ENCODE results near the gene PTGIS. TPM values are rescaled to one million over a fixed set of nuclear protein-coding genes. Genes with fewer than 3 reads are reported as not detected.

PTGIS gene
- polyA plus RNA-seq, 3 donors = 32.4 to 38.9 (median 34.6) TPM

DNA sequence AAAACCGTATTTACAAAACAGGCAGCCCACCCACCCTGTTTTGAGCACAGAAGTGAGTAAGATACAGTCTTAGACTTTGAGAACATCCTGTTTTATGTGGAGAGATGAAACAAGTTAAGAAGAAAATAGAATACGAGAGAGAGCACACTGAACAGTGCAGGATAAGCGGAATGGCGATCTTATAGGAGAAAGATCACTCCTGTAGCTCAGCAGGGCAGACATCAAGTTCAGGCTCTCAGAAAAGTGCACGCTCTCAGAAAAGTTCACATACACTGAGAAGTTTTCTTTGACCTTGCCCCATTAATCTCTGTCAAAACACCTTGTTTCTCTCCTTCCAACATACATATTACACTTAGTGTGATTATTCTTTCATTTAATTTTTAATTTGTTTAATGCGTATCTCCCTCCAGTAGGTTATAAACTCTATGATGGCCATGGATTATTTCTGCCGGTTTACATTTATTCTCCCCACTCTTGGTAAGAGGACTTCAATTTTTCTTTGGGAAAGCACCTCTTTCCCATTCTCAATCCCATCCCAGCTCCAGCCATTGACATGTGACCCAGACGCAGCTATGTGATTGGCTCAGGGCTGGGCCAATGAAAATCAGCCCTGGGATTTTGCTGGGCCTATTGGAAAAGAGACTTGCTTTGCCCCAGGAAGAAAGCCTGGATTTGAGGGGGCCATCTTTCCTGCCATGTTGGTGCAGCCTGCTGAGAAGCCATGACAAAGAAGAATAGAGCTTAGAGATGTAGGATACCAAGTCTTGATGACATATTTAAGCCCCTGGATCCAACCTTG is 101.6 kb downstream of the PTGIS start:
- no peak for DNase-seq (ENCODE audit: extremely low read depth in 1 of 11, low read depth in 9 of 11, low spot score in 4 of 11)

DNA sequence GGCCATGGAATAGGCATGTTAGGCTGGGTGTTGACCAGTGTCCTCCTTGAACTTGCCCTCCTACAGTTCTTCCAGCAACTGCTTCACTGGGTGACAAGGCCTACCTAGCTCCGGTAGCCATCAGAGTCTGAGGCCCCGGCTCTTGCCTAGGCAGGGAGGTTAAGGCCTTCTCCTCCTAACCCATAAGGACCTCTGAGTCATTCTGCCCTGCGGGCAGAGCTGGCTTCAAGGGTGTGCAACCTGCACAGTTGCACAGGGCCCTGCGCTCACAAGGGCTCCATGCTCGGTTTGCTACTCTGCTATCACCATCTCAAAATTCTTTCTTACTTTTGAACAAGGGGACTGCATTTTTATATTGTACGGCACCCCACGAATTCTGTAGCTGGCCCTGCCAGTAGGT is 103.4 kb downstream of the PTGIS start:
- DNase-seq (ENCODE audit: extremely low read depth in 1 of 11, low read depth in 9 of 11, low spot score in 4 of 11) = no peak

- no peak for DNase-seq (ENCODE audit: extremely low read depth in 1 of 11, low read depth in 9 of 11, low spot score in 4 of 11)
Measured at GRCh38 chr20:49462626-49463025, 105.3 kb downstream of the PTGIS start.

- DNase-seq (ENCODE audit: extremely low read depth in 1 of 11, low read depth in 9 of 11, low spot score in 4 of 11) = no peak
Measured at GRCh38 chr20:49461894-49462620, 105.9 kb downstream of the PTGIS start.

- no peak for DNase-seq (ENCODE audit: extremely low read depth in 1 of 11, low read depth in 9 of 11, low spot score in 4 of 11)
Measured at GRCh38 chr20:49460916-49461315, 107.0 kb downstream of the PTGIS start.

- no peak for DNase-seq (ENCODE audit: extremely low read depth in 1 of 11, low read depth in 9 of 11, low spot score in 4 of 11)
Measured at GRCh38 chr20:49460131-49460530, 107.8 kb downstream of the PTGIS start.

- DNase-seq (ENCODE audit: extremely low read depth in 1 of 11, low read depth in 9 of 11, low spot score in 4 of 11) = no peak
Measured at GRCh38 chr20:49459684-49460083, 108.3 kb downstream of the PTGIS start.

DNA sequence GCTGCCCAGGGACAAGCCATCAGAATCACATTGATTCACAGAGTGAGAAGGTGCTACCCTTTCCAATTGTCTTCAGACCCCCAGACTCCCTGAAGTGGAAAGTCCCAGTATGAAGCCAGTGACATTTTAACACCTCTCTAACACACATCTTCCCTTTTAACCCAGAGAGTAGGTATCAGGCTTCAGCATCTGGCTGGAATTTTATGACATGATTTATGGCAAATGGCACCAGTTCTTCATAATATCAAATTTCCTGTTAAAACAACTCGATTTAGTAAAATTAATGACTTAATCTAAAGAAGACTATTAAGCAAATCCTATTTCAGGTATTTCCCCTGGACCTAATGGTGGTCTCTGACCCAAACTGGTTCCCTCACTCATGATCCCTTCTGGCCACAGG is 110.5 kb downstream of the PTGIS start:
- peak in 4 of 11 donors; percentile 12 to 47 (median 36) for DNase-seq (ENCODE audit: extremely low read depth in 1 of 11, low read depth in 9 of 11, low spot score in 4 of 11)

GRCh38 chr20:49456646-49457045 is 111.3 kb downstream of the PTGIS start:
- no peak for DNase-seq (ENCODE audit: extremely low read depth in 1 of 11, low read depth in 9 of 11, low spot score in 4 of 11)

DNA sequence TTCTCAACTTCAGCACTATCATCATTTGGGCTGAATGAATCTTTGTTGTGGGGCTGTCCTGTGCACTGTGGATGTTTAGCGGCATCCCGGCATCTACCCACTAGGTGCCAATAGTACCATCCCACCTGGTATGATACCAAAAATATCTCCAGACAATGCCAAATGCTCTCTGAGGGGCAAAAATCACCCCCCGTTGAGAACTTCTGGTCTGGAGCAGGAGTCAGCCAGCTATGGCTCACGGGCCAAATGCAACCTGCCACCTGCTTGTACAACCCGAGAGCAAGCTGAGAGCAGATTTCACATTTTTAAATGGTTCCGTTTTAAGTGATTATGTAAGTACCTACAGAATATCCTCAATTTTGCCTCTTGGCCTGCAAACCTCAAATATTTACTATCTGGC is 112.2 kb downstream of the PTGIS start:
- no peak for DNase-seq (ENCODE audit: extremely low read depth in 1 of 11, low read depth in 9 of 11, low spot score in 4 of 11)

Other genes with a start within 250 kb of the PTGIS start
- 1 to 10 TPM in 1 of 3 donors, under 1 TPM in 2; 0.39 to 1.1 (median 0.74) TPM for gene KCNB1, start 85.5 kb downstream of the PTGIS start, polyA plus RNA-seq (ENCODE audit: insufficient read length in 3 of 3)
- gene B4GALT5, start 145.7 kb upstream of the PTGIS start, polyA plus RNA-seq (ENCODE audit: insufficient read length in 3 of 3) = 10 to 100 TPM; 44.2 to 52.1 (median 50.5) TPM
- 10 to 100 TPM in 1 of 3 donors, 1 to 10 TPM in 2; 8.3 to 12.5 (median 9.4) TPM for gene SLC9A8, start 244.7 kb upstream of the PTGIS start, polyA plus RNA-seq (ENCODE audit: insufficient read length in 3 of 3)

Measured in renal cortex interstitium (tissue), 11 donors.